HG03196 (cell line): ENCODE results near the gene RDX.
A peak's percentile ranks its signal among the peaks of the same experiment; 100 is the strongest.
"Not testable (repeated sequence)": the region's sequence is repeated elsewhere in the genome, so short reads cannot be mapped to it uniquely, and the experiment has no call there.

Source experiments
- ATAC-seq: cut with Tn5 transposase; IDR thresholded peaks from one replicate; pipeline ENCODE4 v1.9.1; 2021; ENCODE audit not compliant: unreplicated experiment

The RDX gene

DNA sequence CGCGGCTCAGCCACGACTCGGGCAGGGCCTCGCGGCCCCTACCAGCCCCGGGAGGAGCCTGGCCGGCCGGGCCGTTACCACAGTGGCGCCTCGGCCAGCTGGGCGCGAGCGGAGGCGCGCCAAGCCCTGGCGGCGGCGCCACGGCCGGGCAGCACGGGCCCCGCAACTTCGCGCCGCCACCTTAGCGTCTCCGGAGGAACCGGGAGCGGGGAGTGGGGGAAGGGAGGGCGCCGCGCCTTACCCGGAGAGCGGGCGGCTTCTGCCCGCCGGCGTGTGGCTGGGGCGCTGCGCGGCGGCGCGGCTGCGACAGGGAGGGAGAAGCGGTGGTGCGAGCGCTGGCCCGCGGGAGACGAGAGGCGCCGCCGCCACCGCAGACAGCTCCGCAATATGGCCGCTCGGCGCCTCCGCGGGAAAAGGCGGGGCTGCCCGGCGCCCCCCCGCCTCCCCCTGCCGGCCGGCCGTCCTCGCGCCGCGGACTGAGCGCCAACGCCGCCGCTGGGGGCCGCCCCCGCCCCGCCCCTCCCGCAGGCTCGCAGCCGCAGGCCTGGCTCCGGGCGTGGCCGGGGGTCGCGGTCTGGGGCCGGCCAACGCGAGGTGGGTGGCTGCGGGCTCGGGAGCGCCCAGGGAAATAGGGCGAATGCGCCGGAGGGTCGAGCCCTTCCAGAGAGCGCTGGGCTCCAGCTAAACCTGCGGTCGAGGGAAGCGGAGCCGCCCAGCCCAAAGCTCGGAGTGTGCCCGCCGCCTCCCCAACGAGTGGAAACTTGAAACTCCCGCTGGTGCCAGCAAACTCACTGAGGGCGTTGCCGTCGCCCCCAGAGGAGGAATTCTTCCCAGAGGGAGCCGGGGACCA is at the start of gene RDX:
Gene RDX (minus strand): TSS at position 389 of the 850 bp plus-strand sequence. CDS start 16,922 bp downstream, outside the sequence.
- peak; percentile 67 for ATAC-seq

DNA sequence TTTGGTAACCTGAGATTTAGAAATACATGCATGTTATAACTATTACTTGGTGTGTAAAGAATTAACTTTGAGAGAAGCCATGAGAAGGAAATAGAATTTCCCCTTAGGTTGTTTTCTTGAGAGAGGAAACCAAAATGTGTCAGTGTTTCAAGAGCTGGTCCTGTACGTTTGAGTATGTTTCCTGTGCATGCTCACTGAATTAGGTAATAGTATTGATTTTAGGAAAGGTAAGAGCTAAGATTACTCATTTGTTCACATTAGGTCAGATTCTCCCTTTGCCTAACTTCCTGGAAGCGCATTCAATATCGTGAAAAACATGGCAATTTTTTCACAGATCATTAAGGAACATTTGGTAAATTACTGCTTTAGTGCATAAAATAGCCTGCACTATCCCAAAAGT is 49.3 kb upstream of the RDX start:
- peak; percentile 40 for ATAC-seq

DNA sequence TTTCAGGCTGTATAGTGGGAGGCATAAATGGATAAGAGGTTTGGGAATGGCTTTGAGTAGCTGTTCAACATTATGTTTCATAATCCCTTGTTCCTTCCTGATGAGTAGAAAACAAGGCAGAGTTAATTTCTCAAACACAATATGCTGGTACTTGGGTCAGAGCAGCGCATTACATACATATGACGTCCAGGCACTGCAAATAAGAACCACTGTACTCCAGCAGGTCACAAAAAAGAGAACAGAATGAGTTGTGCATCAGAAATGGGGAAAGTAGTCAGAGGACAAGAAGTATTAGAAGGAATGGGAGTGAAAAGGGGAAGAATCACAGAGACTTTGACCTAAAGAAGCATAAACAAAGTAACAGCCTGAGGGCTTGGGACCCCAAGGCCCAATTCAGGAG is 44.0 kb upstream of the RDX start:
- no peak for ATAC-seq

DNA sequence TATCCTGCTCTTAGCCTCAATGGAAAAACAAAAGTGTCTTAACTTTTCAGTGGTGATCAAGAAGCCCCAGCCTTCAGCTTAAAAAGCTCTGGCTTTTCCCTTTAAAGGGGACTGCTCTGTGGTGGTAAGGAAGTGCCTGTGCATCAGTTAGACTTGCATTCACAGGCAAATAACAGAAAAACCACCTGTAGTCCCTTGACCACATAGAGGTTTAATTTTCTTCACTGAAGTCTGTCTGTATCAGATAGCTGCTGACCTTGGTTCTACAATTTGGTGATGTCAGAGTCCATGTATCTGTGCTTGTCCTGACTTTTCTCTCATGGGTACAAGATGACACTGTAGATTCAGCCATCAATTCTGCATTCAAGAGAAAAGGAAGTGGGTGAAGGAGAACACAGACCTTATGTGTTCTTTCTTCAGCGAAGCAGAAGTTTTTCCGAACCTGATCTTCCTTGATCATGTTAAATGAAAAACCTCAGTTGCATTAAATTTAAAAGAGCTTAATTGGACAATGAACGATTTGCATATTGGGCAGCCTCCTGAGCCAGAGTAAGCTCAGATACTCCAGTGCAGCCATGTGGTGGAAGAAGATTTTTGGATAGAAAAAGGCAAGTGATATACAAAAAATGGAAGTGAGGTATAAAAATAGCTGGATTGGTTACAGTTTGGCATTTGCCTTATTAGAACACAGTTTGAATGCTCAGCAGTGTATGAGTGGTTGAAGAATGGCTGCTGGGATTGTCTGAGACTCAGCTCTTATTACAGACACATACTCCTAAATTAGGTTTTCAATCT is 43.2 kb upstream of the RDX start:
- no peak for ATAC-seq

DNA sequence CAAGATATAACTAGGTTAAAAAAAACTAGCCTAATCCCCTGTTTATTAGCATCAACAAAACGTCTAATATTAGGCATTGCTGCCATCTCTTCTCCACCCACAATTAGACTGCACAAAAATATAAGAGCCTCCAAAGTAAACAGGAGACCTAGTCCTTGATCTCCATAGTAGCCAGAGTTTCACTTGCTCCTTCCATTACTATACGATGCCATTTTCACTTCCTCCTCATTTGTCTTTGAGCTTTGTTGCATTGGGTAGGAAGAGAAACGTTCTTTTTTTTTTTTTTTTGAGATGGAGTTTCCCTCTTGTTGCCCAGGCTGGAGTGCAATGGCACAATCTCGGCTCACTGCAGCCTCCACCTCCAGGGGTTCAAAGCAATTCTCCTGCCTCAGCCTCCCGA is 42.3 kb upstream of the RDX start:
- ATAC-seq = no peak

DNA sequence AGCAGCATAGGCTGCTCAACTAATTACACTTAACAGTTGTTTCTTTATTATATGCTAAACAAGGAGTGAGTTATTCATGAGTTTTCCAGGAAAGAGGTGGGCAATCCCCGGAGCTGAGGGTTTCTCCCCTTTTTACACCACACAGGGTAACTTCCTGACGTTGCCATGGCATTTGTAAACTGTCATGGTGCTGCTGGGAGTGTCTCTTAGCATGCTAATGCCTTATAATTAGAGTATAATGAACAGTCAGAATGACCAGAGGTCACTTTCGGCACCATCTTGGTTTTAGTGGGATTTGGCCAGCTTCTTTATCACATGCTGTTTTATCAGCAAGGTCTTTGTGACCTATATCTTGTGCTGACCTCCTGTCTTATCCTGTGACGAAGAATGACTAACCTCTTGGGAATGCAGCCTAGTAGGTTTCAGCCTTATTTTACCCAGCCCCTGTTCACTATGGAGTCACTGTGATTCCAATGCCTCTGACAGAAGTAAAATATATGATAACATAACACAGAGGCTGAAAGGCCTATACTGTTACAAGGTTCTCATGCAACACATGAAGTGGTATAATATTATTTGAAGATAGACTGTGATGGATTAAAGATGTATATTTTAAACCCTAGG is 41.3 kb upstream of the RDX start:
- ATAC-seq = no peak

DNA sequence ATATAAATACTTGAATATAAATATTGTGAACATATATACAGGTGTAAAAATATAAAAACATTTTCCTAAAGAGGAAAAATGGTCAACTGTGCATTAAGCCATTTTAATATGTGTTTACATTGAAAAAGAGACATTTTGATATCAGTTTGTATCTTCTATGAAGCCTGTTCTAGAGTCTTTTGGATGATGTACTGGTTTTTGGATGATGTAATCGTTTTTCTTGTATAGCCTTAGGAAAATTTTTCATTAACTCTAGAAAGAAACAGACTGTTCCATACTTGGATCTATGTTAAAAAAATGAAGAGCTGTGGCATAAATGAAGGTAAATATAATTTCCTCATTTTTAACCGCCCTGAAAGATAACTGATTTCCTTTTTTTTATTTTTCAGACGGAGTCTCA is 39.6 kb upstream of the RDX start:
- ATAC-seq = no peak

DNA sequence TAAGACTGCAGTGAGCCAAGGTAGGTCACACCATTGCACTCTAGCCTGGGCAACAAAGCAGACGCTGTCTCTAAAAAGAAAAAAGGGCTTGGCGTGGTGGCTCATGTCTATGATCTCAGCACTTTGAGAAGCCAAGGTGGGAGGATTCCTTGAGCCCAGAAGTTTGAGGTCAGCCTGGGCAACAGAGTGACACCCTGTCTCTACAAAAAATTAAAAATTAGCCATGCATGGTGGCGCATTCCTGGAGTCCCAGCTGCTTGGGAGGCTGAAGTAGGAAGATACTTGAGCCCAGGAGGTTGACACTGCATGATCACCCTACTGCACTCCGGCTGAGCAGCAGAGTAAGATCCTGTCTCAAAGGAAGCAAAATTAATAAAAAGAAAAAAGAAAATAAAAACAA is 38.9 kb upstream of the RDX start:
- ATAC-seq = no peak

DNA sequence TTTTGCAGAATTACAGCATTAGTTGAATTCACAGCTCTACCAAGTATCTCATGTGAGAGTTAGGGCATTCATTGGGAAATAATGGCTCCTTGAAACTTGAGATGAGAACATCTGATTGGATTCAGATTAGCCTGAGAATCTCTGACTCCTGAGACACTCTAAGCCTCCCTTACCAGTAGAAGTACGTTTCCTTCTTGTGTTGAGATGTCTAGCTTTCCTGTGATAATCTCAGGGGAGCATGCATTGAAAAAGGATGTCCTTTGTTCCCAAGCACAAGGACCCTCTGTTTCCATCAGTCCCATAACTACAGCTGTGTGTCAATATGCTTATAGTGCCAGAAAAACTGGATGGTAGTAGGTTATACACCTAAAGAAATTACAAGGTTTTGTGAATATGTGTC is 35.2 kb upstream of the RDX start:
- no peak for ATAC-seq

DNA sequence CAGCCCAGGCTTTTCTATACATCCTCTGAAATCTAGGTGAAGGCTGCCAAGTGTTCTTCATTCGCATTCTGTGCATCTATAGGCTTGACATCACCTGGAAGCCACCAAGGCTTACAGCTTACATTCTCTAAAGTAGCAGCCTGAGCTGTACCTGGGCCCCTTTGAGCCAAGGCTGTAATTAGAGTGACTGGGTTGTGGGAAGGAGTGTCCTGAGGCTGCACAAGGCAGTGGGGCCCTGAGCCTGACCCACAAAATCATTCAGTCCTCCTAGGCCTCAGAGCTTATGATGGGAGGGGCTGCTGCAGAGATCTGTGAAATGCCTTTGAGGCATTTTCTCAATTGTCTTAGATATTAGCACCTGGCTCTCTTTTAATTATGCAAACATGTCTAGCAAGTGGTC is 33.0 kb upstream of the RDX start:
- no peak for ATAC-seq

DNA sequence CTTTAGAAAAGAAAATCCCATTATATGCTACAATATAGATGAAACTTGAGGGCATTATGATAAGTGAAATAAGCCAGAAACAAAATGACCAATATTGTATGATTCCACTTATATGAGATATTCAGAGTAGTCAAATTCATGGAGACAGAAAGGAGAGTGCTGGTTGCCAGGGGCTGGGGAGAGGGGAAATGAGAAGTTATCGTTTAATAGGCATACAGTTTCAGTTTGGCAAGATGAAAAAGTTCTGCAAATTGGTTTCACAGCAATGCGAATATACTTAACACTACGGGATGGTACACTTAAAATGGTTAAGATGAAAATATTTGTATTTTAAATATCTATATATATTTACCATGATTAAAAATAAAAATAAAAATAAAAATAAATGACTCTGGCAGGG is 31.1 kb upstream of the RDX start:
- ATAC-seq = no peak

DNA sequence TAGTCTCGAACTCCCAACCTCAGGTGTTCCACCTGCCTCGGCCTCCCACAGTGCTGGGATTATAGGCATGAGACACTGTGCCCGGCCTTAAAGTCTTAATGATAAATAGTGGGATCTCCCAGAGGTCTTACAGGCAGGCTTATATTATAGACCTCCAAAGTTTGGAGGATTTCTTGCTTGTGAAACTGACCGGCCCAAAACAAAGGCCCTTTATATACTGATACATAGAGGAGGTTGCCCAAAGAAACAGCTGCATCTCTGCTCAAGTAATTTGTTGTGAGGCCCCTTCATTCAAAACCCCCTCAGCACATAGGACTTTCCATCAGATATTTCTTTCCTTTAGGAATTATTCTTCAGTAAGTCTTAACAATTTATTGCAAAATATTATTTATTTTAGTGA is 27.4 kb upstream of the RDX start:
- ATAC-seq = no peak

DNA sequence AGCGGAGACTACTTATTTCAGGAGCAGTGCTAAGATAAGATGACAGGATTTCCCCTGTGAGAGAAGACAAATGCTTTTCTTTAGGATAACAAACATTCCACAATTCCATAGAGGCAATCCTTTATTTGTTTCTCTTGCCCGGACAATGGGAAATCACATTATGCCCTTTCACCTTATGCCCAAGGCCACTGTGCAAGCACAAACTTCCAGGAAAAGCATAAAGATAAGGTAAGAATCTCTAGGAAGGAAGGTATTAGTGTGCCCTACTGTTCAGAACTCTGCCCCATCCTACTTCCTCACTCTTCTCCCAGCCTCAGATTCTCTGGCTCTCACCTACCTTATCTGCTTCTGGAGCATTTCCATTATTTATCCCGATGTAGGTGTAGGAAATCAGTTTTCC is 23.1 kb upstream of the RDX start:
- ATAC-seq = no peak

DNA sequence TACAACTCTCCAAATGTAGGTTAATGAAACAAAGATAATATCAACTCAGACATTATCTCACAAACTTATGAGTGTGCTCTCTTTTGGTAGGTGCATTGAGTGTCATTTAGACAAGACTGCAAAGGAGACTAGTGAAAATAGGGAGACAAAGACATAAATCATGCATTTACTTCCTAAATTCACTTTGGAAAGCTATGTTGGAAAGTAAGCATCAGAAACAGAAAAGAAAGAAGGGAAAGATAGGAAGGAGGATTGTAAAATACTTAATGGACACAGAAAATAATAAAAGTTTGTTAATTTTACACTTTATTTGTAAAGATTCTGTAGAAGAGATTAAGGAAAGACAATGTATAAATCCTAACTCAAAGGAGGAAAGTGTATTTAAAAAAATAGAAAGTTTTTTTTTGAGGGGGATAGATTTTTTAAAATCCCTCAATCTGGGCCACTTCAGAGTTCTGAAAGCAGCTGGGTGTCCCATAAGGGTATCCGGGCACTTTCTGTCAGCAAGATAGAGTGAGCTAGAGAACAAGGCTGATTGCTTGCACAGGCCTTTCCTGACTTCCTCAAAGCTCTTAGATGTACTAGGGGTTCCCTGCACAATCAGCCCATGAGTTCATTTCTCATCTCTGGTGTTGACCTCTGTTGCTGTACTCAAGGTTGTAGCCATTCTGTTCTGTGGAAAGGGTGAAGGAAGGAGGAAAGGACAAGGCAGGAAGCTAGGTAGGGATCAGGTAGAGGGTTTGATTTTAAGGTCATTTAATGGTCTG is 22.4 kb upstream of the RDX start:
- ATAC-seq = no peak

DNA sequence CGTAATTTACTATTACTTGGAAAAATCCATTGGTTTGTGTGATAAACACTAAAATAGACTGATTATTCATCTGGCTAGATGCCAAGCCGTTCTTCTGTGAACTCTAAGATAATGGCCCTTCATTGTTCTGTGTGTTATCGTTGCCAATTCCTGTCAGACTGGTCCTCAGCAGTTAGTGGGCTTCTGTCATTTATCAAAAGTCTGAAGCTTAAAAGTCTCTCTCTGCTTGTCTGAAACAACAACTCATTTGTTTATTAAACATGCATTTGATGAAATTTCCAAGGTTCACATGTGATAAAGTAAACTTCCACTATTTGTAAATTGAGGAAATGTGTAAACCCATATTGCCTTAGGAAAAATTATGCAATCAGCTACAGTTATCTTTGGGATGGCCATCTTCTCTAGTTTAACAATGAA is 21.1 kb upstream of the RDX start:
- no peak for ATAC-seq

DNA sequence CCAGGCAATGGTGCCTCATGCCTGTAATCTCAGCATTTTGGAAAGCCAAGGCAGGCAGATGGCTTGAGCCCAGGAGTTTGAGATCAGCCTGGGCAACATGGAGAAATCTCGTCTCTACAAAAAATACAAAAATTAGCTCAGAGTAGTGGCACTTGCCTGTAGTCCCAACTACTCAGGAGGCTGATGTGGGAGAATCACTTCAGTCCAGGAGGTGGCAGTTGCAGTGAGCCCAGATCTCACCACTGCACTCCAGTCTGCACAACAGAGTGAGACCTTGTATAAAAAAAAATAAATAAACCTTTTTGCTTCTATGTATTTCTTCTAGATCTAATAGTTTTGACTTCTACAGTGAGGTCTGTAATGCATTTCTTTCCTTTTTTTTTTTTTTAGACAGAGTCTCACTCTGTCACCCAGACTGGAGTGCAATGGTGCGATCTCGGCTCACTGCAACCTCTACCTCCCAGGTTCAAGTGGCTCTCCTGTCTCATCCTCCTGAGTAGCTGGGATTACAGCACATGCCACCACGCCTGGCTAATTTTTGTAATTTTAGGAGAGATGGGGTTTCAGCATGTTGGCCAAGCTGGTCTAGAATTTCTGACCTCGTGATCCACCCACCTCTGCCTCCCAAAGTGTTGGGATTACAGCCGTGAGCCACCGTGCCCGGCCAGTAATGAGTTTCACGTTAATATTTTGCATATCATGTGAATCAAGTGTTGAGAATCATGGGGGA is 18.1 kb upstream of the RDX start:
- ATAC-seq = no peak

DNA sequence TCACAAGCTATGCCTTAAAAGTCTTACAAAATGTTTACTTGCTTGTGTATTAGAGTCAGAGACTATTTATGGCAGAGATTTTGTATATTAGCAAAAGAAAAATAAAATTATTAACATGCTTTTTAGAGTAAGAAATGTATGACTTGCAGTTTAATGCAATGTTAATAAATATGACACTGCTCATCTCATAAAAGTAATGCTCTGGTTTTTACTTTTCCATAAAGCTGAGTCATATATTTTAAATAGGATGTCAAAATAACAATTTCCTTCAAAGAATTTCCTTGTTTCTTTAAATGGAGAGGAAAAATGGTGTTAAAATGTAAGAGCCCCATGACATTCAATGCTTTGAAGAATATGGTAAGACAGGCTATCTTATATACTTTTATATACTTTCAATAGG is 16.3 kb upstream of the RDX start:
- ATAC-seq = no peak

DNA sequence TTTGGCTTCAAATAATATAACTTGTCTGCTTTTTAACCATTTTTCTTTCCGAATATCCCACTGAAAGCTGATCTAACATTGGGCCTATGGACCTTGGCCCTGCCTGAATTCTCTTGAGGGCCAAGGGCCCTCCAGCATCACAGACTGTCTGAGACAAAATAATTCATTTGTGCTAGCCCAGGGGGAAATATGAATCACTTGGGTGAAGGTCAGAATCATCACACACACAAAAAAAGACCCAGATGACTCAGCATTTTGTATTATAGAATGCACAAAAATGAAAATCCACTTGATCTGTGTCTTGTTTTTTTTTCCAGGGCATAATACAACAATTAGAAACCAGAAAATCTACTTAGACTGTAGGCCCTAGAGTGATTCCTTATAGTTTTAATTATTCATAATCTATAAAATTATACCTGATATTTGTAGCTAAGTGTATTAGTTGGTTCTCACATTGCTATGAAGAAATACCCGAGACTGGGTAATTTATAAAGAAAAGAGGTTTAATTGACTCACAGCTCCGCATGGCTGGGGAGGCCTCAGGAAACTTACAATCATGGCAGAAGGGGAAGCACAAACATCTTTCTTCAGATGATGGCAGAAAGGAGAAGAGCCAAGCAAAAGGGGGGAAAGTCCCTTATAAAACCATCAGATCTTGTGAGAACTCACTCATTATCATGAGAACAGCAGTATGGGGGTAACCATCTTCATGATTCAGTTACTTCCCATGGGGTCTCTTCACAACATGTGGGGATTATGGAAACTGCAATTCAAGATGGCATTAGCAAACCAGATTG is 15.6 kb upstream of the RDX start:
- no peak for ATAC-seq

DNA sequence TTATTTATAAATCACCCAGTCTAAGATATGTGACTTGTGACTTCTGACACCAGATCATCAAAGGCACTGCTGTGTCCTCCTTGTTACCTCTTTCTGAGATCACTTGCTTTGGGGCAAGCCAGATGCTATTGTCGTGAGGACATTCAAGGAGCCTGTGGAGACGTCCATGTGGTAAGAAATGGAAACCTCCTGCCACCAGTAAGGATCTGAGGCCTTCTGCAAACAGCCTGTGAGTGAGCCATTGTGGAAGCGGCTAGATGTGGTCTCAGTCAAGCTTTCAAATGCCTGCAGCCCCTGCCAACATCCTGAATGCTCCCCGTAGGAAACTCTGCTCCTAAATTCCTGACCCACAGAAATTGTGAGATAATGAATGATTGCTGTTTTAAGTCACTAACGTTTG is 11.7 kb upstream of the RDX start:
- ATAC-seq = no peak

DNA sequence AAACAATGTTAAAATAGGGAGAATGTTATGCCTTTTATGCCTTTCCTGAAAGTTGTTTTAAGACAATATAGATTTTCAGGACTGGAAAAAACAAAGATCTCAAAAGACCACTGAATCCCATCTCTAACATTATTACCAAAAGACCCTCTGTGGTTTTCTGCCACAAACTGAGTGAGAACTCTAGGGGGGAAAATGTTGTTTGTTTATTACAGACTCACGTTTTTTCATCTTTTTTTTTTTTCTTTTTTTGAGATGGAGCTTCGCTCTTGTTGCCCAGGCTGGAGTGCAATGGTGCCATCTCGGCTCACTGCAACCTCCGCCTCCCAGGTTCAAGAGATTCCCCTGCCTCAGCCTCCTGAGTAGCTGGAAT is 9.6 kb upstream of the RDX start:
- ATAC-seq = not testable (repeated sequence)
